K562 (cell line): ENCODE results near the gene DUSP28. TPM values are rescaled to one million over a fixed set of nuclear protein-coding genes. Genes with fewer than 3 reads are reported as not detected.

ENCODE experiments used
- ATAC-seq: fragments of 200-7000 bp; cut with Tn5 transposase; 3 replicates; pipeline ENCODE4 v1.9.1; 2020; ENCODE audit warnings: moderate library complexity
- BruUV-seq: library from RNA; stranded (reverse); fragments of 400-500 nt; replicated peaks from 2 replicates; lab custom pipeline; 2021; lab: Mats Ljungman, UMichigan
- CTCF ChIA-PET: fragments of 300-600 bp; formaldehyde crosslinking; extraction: SDS; loops from one replicate; lab custom pipeline; 2021; ENCODE audit warnings: low intra/inter-chr PET ratio; lab: Yijun Ruan, JAX
- POLR2A ChIA-PET: fragments of 300-600, 350-650 bp; sonication (Branson Sonifier 250); formaldehyde crosslinking; extraction: SDS; loops from one replicate; lab custom pipeline; 2021; ENCODE audit warnings: antibody characterized with exemption, inconsistent platforms; lab: Yijun Ruan, JAX
- DNase-seq, 4 experiments: peaks; one replicate each; pipeline versions ENCODE4 v3.0.0 to v3.0.0-alpha.2; 2011 to 2018; ENCODE audit warnings: low spot score in 3 of 4, mixed read lengths in 3 of 4; ENCODE audit errors: extremely low read depth in 1 of 4
- FAIRE-seq: peaks from 2 replicates; lab custom pipeline; 2011; peaks lifted over from hg19 to GRCh38; lab: Jason Lieb, UNC
- H2AFZ ChIP-seq: 2 replicates; pipeline ENCODE4 v1.6.0; 2011; ENCODE audit warnings: low read depth, low read length, control low read depth, inconsistent platforms
- H3K27ac ChIP-seq: fragments of 200-600 bp; 3 replicates; pipeline ENCODE4 v1.8.0; 2011; ENCODE audit warnings: low read depth, mild to moderate bottlenecking, control low read depth, inconsistent platforms, low read length, moderate library complexity, mixed read lengths; ENCODE audit errors: extremely low read depth
- H3K27me3 ChIP-seq, 2 experiments: fragments of 300-600 bp in 1 of 2; 2 replicates in 1 of 2; 3 replicates in 1 of 2; pipeline versions ENCODE4 v1.6.0 to v1.8.0; 2011; ENCODE audit warnings: inconsistent platforms in 2 of 2, low read length in 2 of 2, mild to moderate bottlenecking in 1 of 2, mixed read lengths in 1 of 2, moderate library complexity in 1 of 2; ENCODE audit not compliant: control insufficient read depth in 2 of 2, insufficient read depth in 2 of 2
- H3K36me3 ChIP-seq: fragments of 300-600 bp; 3 replicates; pipeline ENCODE4 v1.8.0; 2011; ENCODE audit warnings: mild to moderate bottlenecking, low read length, inconsistent platforms; ENCODE audit not compliant: control insufficient read depth, insufficient read depth
- H3K4me1 ChIP-seq, 2 experiments: fragments of 200-600 bp in 1 of 2; replicated peaks in 1 of 2; 2 replicates in 1 of 2; 3 replicates in 1 of 2; pipeline versions ENCODE4 v1.5.1 to v1.8.0; 2011; ENCODE audit warnings: inconsistent platforms in 2 of 2, low read length in 2 of 2, mild to moderate bottlenecking in 1 of 2, mixed read lengths in 1 of 2, moderate library complexity in 1 of 2; ENCODE audit not compliant: control insufficient read depth in 2 of 2, insufficient read depth in 2 of 2
- H3K4me2 ChIP-seq: 2 replicates; pipeline ENCODE4 v1.6.1; 2011; ENCODE audit warnings: low read length, control low read depth, inconsistent platforms, mixed read lengths; ENCODE audit not compliant: insufficient read depth
- H3K4me3 ChIP-seq: fragments of 200-600 bp; sonication (generic), shearing (Covaris generic); 2 replicates; pipeline ENCODE4 v1.5.1; 2016; ENCODE audit warnings: control low read depth, inconsistent platforms
- H3K79me2 ChIP-seq: fragments of 200-600 bp; 3 replicates; pipeline ENCODE4 v1.8.0; 2011; ENCODE audit warnings: low read length, inconsistent platforms; ENCODE audit not compliant: control insufficient read depth, insufficient read depth
- H3K9ac ChIP-seq, 2 experiments: 2 replicates each; pipeline versions ENCODE4 v1.6.0 to v1.6.1; 2011; ENCODE audit warnings: low read depth in 2 of 2, low read length in 2 of 2, control low read depth in 1 of 2, inconsistent platforms in 1 of 2, mild to moderate bottlenecking in 1 of 2, mixed read lengths in 1 of 2; ENCODE audit not compliant: insufficient read depth in 1 of 2
- H3K9me1 ChIP-seq: one replicate; pipeline ENCODE4 v1.6.0; 2011; ENCODE audit warnings: inconsistent platforms, mild to moderate bottlenecking, low read length, moderate library complexity; ENCODE audit not compliant: control insufficient read depth, insufficient read depth
- H3K9me3 ChIP-seq: replicated peaks from 2 replicates; pipeline ENCODE4 v1.5.1; 2011; ENCODE audit warnings: low read depth, low read length, inconsistent platforms; ENCODE audit not compliant: control insufficient read depth, insufficient read depth
- H4K20me1 ChIP-seq: replicated peaks from 2 replicates; pipeline ENCODE4 v1.6.1; 2011; ENCODE audit warnings: low read length, inconsistent platforms, mixed read lengths; ENCODE audit not compliant: control insufficient read depth, insufficient read depth
- BRD9 ChIP-seq: fragments of 450-650 bp; IDR thresholded peaks from 2 replicates; pipeline ENCODE4 v1.6.1; 2018; ENCODE audit warnings: low read depth; ENCODE audit not compliant: partially characterized antibody
- C11orf30 ChIP-seq: fragments of 450-650 bp; IDR thresholded peaks from 2 replicates; pipeline ENCODE4 v1.6.1; 2016; ENCODE audit warnings: low read depth, mild to moderate bottlenecking
- CHD2 ChIP-seq: IDR thresholded peaks from 2 replicates; pipeline ENCODE4 v1.6.1; 2011; ENCODE audit warnings: low read depth, low read length
- FOXJ3 ChIP-seq: sonication (generic); formaldehyde crosslinking; IDR thresholded peaks from 2 replicates; pipeline ENCODE4 v1.4.0; 2020; ENCODE audit warnings: mild to moderate bottlenecking, missing genetic modification reagents
- FOXK2 ChIP-seq, 2 experiments: fragments of 450-650 bp; IDR thresholded peaks in 1 of 2; conservative IDR thresholded peaks in 1 of 2; 2 replicates each; pipeline ENCODE4 v1.6.1; 2016; ENCODE audit warnings: low read depth in 2 of 2, mild to moderate bottlenecking in 1 of 2
- MAZ ChIP-seq, 2 experiments: fragments of 450-650 bp in 1 of 2; sonication (generic) in 1 of 2; formaldehyde crosslinking; IDR thresholded peaks in 1 of 2; conservative IDR thresholded peaks in 1 of 2; 2 replicates each; pipeline versions ENCODE4 v1.4.0 to v1.5.0; 2020; ENCODE audit warnings: mild to moderate bottlenecking in 1 of 2, missing genetic modification reagents in 1 of 2
- NFATC3 ChIP-seq: fragments of 450-650 bp; IDR thresholded peaks from 2 replicates; pipeline ENCODE4 v1.6.1; 2017; ENCODE audit warnings: mild to moderate bottlenecking
- NFE2 ChIP-seq: IDR thresholded peaks from 2 replicates; pipeline ENCODE4 v1.6.1; 2014; ENCODE audit warnings: antibody characterized with exemption, low read depth
- NONO ChIP-seq, 2 experiments: fragments of 200-400 bp in 1 of 2; fragments of 450-650 bp in 1 of 2; formaldehyde crosslinking in 1 of 2; IDR thresholded peaks; 2 replicates each; pipeline ENCODE4 v1.6.1; 2017; ENCODE audit warnings: low read depth in 2 of 2, mild to moderate bottlenecking in 2 of 2, moderate library complexity in 2 of 2, low read length in 1 of 2
- SP2 ChIP-seq: IDR thresholded peaks from 2 replicates; pipeline ENCODE4 v1.6.1; 2011; ENCODE audit warnings: mild to moderate bottlenecking, low read depth, low read length, moderate library complexity; ENCODE audit not compliant: poor library complexity, severe bottlenecking; ENCODE audit errors: extremely low read depth
- TCF3 ChIP-seq: sonication (generic); formaldehyde crosslinking; IDR thresholded peaks from 2 replicates; pipeline ENCODE4 v1.4.0; 2020; ENCODE audit warnings: mild to moderate bottlenecking, missing genetic modification reagents
- XRCC5 ChIP-seq: fragments of 200-400 bp; formaldehyde crosslinking; IDR thresholded peaks from 2 replicates; pipeline ENCODE4 v1.6.1; 2017; ENCODE audit warnings: low read depth, mild to moderate bottlenecking, low read length
- ZNF232 ChIP-seq: sonication (generic); formaldehyde crosslinking; IDR thresholded peaks from 2 replicates; pipeline ENCODE4 v1.8.0; 2022; ENCODE audit warnings: mild to moderate bottlenecking, missing genetic modification reagents
- ZNF280A ChIP-seq: fragments of 450-650 bp; IDR thresholded peaks from 2 replicates; pipeline ENCODE4 v1.6.1; 2018; ENCODE audit warnings: mild to moderate bottlenecking, low read depth; ENCODE audit not compliant: partially characterized antibody
- ZNF347 ChIP-seq: fragments of 450-650 bp; formaldehyde crosslinking; IDR thresholded peaks from 2 replicates; pipeline ENCODE4 v1.4.0; 2020; ENCODE audit warnings: low read depth, mild to moderate bottlenecking, moderate library complexity
- ZNF75A ChIP-seq: fragments of 450-650 bp; formaldehyde crosslinking; IDR thresholded peaks from 2 replicates; pipeline ENCODE4 v1.4.0; 2020; ENCODE audit warnings: mild to moderate bottlenecking
- WGBS: fragments of 100-300 bp; shearing (Covaris generic); methylation state at CpG from one replicate; pipeline ENCODE4 v1.1.6; 2016; ENCODE audit warnings: low coverage, mixed read lengths; ENCODE audit not compliant: insufficient coverage; ENCODE audit errors: missing lambda C conversion rate; 5-methylcytosine and 5-hydroxymethylcytosine counted together
- in situ Hi-C: fragments of 300-500 bp; cut with MboI; formaldehyde crosslinking; loops from 4 replicates; pipeline ENCODE4 v1.15.0; 2018; ENCODE audit warnings: inconsistent platforms, mixed read lengths
- intact Hi-C: fragments of 100-400 bp; cut with micrococcal nuclease; formaldehyde crosslinking; loops from 2 replicates; pipeline ENCODE4 v1.14.2; 2022
- polyA plus RNA-seq, 8 experiments: library from polyadenylated mRNA; depleted of rRNA in 4 of 8; stranded (reverse) in 5 of 8; unstranded in 3 of 8; fragments of >200 nt; fragmentation: Nextera tagmentation in 2 of 8; fragmentation: Illumina TruSeq in 1 of 8; extraction: Ambion mirVana in 2 of 8; extraction: Trizol in 1 of 8; gene quantifications; 2 replicates each; pipeline versions ENCODE4 v1.2.1 to v1.2.3, GENCODE V29; 2011 to 2014; ENCODE audit warnings: inconsistent platforms in 1 of 8, missing spikeins in 1 of 8
- total RNA-seq, 7 experiments: library from RNA; depleted of rRNA in 6 of 7; stranded (reverse); fragments of >200 nt in 6 of 7; fragmentation: Illumina TruSeq in 2 of 7; extraction: Trizol in 2 of 7; gene quantifications; 2 replicates each; pipeline versions ENCODE4 v1.2.1 to v1.2.3, GENCODE V29; 2011 to 2021; ENCODE audit warnings: low replicate concordance in 1 of 7
- TF ChIP-seq, protein P1 (sequence below): fragments of 250-450 bp; sonication (Bioruptor Pico); IDR thresholded peaks from 2 replicates; pipeline ENCODE4 v1.4.0; 2020; ENCODE audit warnings: borderline replicate concordance
- TF ChIP-seq, protein P2 (sequence below), 2 experiments: fragments of 450-650 bp; IDR thresholded peaks; 2 replicates each; pipeline ENCODE4 v1.6.1; 2016

DUSP28 gene
- total and polyA plus RNA-seq, 9 of the 15 experiments (the other 6 are each of a cell fraction or from before 2014, with no cell fraction given) = 2.8 to 8.1 (median 4.2) TPM

DNA sequence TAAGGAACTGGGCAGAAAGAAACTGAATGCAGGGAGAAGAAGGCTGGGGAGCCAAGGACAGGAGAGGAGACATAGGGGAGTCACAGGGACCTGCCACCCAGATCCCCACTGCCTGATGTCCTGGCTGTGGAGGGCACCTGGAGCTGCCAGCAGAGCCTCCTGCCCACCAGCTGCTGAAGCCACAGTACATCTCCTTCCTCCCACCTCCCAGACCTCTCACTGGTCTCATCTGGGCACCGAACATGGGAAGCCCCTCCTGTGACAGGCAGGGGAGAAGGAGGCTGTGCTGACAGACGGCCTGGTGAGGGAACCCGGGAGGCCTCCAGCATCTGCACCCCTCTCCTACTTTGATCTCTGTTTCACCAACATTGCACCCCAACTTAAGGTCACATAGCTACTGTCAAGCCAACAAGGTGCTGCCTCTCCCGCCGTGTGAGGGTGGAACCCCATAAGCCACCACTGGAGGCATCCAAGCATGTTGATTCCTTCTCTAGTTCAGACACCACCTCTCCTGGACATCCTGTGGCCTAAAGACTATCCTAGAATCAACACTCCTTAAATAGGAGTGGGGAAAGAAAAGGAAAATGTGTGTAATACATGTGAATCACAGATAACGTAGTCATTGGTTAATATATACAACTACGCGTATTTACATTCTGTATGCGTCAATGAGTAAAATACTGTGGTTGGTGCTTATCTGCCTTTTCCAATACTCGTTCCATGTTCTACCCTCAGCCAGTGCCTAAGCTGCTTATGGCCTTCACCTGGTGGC is 4.6 kb downstream of the DUSP28 start:
- H3K27me3 ChIP-seq = no peaks in the 10 kb centered on the region
- H3K4me3 ChIP-seq = peak overlapping the region; percentile 29
- H3K4me1 ChIP-seq = peaks cover 40 to 71% of the 10 kb centered on the region in 2 experiments
- WGBS = 10% methylated on average over 8 of the region's 10 CpGs
- peaks cover 75% of the 10 kb centered on the region for H3K79me2 ChIP-seq
- FAIRE-seq (peak; percentile 86), ATAC-seq (peak; percentile 27), DNase-seq (peak in 1 of 4 experiments; percentile 73)
- peak overlapping the region; percentile 85 to 92 for H3K9ac ChIP-seq
- H3K9me3 ChIP-seq = no peaks in the 10 kb centered on the region
- peak overlapping the region; percentile 98 for H3K27ac ChIP-seq
- in situ Hi-C loops = no loop called here
- no peaks in the 10 kb centered on the region for H3K9me1 ChIP-seq
- ChIA-PET POLR2A (interaction anchor here (1.5 to 4.6 kb wide), 2 partner anchors 20 to 22 kb away, joined by 5 to 26 read pairs; partner anchors contain the start of gene CAPN10), CTCF (no interaction called here)
- BruUV-seq = no TSS peak
- peaks cover 19% of the 10 kb centered on the region for H3K36me3 ChIP-seq
- H3K4me2 ChIP-seq = peak overlapping the region; percentile 84
- intact Hi-C loops = loop anchor here (10.0 kb wide), 1 partner anchor 50 kb away; no protein-coding TSS in a partner anchor
- H4K20me1 ChIP-seq = no peaks in the 10 kb centered on the region
- peak overlapping the region; percentile 44; the same call in 1 of the 2 replicates for H2AFZ ChIP-seq
- TF ChIP-seq FOXJ3 (CRISPR knock-in tag) (no peak), ZNF232 (CRISPR knock-in tag) (no peak), ZNF75A (CRISPR knock-in tag) (no peak), NFE2 (no peak), ZNF347 (CRISPR knock-in tag) (no peak), NFATC3 (peak; percentile 78), FOXK2 (conservative IDR thresholded peaks at IDR 0.05 in 1 of 2, IDR thresholded peaks at IDR 0.05 in 1 of 2; ENCODE audit: low read depth in 2 of 2) (peak; percentile 58 to 70; a peak in 3 of 4 replicates), ZNF280A (no peak), BRD9 (no peak), C11orf30 (no peak), TCF3 (0 out of 2 replicates have a peak, but pooled peaks have one; percentile 7), MAZ (CRISPR knock-in tag; conservative IDR thresholded peaks at IDR 0.05 in 1 of 2, IDR thresholded peaks at IDR 0.05 in 1 of 2) (no peak), CHD2 (no peak), XRCC5 (no peak), NONO (IDR thresholded peaks at IDR 0.05; ENCODE audit: low read depth in 2 of 2, low read length in 1 of 2) (no peak), SP2 (no peak)
- TF ChIP-seq, protein P1, sequence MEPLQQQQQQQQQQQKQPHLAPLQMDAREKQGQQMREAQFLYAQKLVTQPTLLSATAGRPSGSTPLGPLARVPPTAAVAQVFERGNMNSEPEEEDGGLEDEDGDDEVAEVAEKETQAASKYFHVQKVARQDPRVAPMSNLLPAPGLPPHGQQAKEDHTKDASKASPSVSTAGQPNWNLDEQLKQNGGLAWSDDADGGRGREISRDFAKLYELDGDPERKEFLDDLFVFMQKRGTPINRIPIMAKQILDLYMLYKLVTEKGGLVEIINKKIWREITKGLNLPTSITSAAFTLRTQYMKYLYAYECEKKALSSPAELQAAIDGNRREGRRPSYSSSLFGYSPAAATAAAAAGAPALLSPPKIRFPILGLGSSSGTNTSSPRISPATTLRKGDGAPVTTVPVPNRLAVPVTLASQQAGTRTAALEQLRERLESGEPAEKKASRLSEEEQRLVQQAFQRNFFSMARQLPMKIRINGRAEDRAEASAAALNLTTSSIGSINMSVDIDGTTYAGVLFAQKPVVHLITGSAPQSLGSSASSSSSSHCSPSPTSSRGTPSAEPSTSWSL (CRISPR knock-in tag) = no peak
- TF ChIP-seq, protein P2, sequence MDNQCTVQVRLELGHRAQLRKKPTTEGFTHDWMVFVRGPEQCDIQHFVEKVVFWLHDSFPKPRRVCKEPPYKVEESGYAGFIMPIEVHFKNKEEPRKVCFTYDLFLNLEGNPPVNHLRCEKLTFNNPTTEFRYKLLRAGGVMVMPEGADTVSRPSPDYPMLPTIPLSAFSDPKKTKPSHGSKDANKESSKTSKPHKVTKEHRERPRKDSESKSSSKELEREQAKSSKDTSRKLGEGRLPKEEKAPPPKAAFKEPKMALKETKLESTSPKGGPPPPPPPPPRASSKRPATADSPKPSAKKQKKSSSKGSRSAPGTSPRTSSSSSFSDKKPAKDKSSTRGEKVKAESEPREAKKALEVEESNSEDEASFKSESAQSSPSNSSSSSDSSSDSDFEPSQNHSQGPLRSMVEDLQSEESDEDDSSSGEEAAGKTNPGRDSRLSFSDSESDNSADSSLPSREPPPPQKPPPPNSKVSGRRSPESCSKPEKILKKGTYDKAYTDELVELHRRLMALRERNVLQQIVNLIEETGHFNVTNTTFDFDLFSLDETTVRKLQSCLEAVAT (IDR thresholded peaks at IDR 0.05) = no peak
